PC-9 (cell line): Measurements from ENCODE around the gene FAM120A. TPM values are rescaled to one million over a fixed set of nuclear protein-coding genes. Genes with fewer than 3 reads are reported as not detected.

Experiments
- BruUV-seq: library from RNA; stranded (reverse); fragments of 400-500 nt; replicated peaks from 2 replicates; lab custom pipeline; 2021; lab: Mats Ljungman, UMichigan
- CTCF ChIA-PET: fragments of 300-600 bp; sonication (Branson Sonifier 250); formaldehyde crosslinking; loops from one replicate; lab custom pipeline; 2022; ENCODE audit warnings: antibody characterized with exemption; lab: Charles Lee
- POLR2A ChIA-PET: fragments of 300-600 bp; sonication (Branson Sonifier 250); formaldehyde crosslinking; loops from one replicate; lab custom pipeline; 2022; ENCODE audit warnings: antibody characterized with exemption; ENCODE audit not compliant: unreplicated experiment; lab: Charles Lee
- DNase-seq, 2 experiments: peaks; one replicate each; pipeline versions ENCODE4 v3.0.0 to v3.0.0-alpha.2; 2015 to 2022; ENCODE audit warnings: mixed read lengths in 1 of 2
- H2AFZ ChIP-seq: fragments of 200-600 bp; sonication (generic); 2 replicates; pipeline ENCODE4 v1.8.1; 2017; ENCODE audit warnings: antibody characterized with exemption
- H3F3A ChIP-seq: fragments of 200-600 bp; sonication (generic); 2 replicates; pipeline ENCODE4 v1.8.1; 2017; ENCODE audit warnings: antibody characterized with exemption, mild to moderate bottlenecking, low read depth; ENCODE audit not compliant: insufficient read depth
- H3K27ac ChIP-seq: fragments of 200-600 bp; sonication (generic); 2 replicates; pipeline ENCODE4 v1.6.1; 2016; ENCODE audit warnings: mixed run types
- H3K27me3 ChIP-seq: fragments of 200-600 bp; sonication (generic); 2 replicates; pipeline ENCODE4 v1.6.1; 2016; ENCODE audit warnings: low read depth, mixed run types; ENCODE audit not compliant: insufficient read depth
- H3K36me3 ChIP-seq: fragments of 200-600 bp; sonication (generic); 2 replicates; pipeline ENCODE4 v1.6.1; 2016; ENCODE audit warnings: low read depth, mixed run types
- H3K4me1 ChIP-seq: fragments of 200-600 bp; sonication (generic); replicated peaks from 2 replicates; pipeline ENCODE4 v1.6.1; 2016; ENCODE audit warnings: mixed run types; ENCODE audit not compliant: insufficient read depth
- H3K4me2 ChIP-seq: fragments of 200-600 bp; sonication (generic); 2 replicates; pipeline ENCODE4 v1.6.1; 2017; ENCODE audit warnings: mixed run types
- H3K4me3 ChIP-seq: fragments of 200-600 bp; sonication (generic); 2 replicates; pipeline ENCODE4 v1.6.1; 2016; ENCODE audit warnings: mixed run types
- H3K79me2 ChIP-seq: fragments of 200-600 bp; sonication (generic); 2 replicates; pipeline ENCODE4 v1.6.1; 2017; ENCODE audit warnings: low read depth, mixed run types
- H3K9me2 ChIP-seq: fragments of 200-600 bp; sonication (generic); 2 replicates; pipeline ENCODE4 v1.8.1; 2017; ENCODE audit warnings: mild to moderate bottlenecking; ENCODE audit not compliant: insufficient read depth
- H3K9me3 ChIP-seq: fragments of 200-600 bp; sonication (generic); 2 replicates; pipeline ENCODE4 v1.8.1; 2016; ENCODE audit warnings: low read depth; ENCODE audit not compliant: insufficient read depth
- H4K20me1 ChIP-seq: fragments of 200-600 bp; sonication (generic); 2 replicates; pipeline ENCODE4 v1.8.1; 2017; ENCODE audit not compliant: insufficient read depth
- CTCF ChIP-seq: fragments of 200-600 bp; sonication (generic); conservative IDR thresholded peaks from 2 replicates; pipeline ENCODE4 v1.6.1; 2017; ENCODE audit warnings: mixed run types, antibody characterized with exemption, mild to moderate bottlenecking, moderate library complexity
- EZH2 ChIP-seq: fragments of 200-600 bp; sonication (generic); IDR thresholded peaks from 2 replicates; pipeline ENCODE4 v1.8.0; 2017; ENCODE audit warnings: antibody characterized with exemption, low read depth
- intact Hi-C: fragments of 100-400 bp; cut with micrococcal nuclease; formaldehyde crosslinking; loops from one replicate; pipeline ENCODE4 v1.10.0; 2022; ENCODE audit not compliant: unreplicated experiment
- total RNA-seq: library from RNA; stranded (reverse); gene quantifications from 2 replicates; pipeline ENCODE4 v1.2.3, GENCODE V29; 2021

The FAM120A gene
- total RNA-seq, 1 experiment from 2014 or later: 171 TPM

- intact Hi-C loops: loop anchor here (5.0 kb wide), 3 partner anchors 106 to 1424 kb away; partner anchors contain the start of gene NINJ1
- Histone ChIP-seq H2AFZ (peak within 1 kb of the TSS; percentile 95), H3K9me3 (no peaks in the 10 kb centered on the region), H3K27me3 (no peaks in the 10 kb centered on the region), H3K27ac (peak within 1 kb of the TSS; percentile 6; the same call in 1 of the 2 replicates), H4K20me1 (peaks cover 5% of the 10 kb centered on the region; the same call in 1 of the 2 replicates), H3K4me2 (peak within 1 kb of the TSS; percentile 94), H3K9me2 (no peaks in the 10 kb centered on the region), H3K36me3 (no peaks in the 10 kb centered on the region), H3F3A (no peaks in the 10 kb centered on the region; the same call in 1 of the 2 replicates), H3K4me1 (peaks cover 14% of the 10 kb centered on the region), H3K79me2 (peaks cover 48% of the 10 kb centered on the region), H3K4me3 (peak within 1 kb of the TSS; percentile 87)
- ChIA-PET CTCF (no interaction called here), POLR2A (interaction anchor here (0.6 kb wide), 1 partner anchor 100 kb away, joined by 3 read pairs; no protein-coding TSS in a partner anchor)
- BruUV-seq: no TSS peak
- peak in 1 of 2 experiments; percentile 20 for DNase-seq
- no peak for TF ChIP-seq EZH2
- no peak for TF ChIP-seq CTCF
These were observed 125.0 kb downstream of the FAM120A start, which contains the start of gene PHF2 for GRCh38 chr9:93576258-93577077. Gene PHF2, plus strand, starts transcription at chr9:93576584. Its CDS starts 190 bp downstream, at chr9:93576774.

- no peak for TF ChIP-seq EZH2
- TF ChIP-seq CTCF: no peak
- peak overlapping the region; percentile 6 for H3K27ac ChIP-seq
These were observed 125.8 kb downstream of the FAM120A start for GRCh38 chr9:93577078-93577974.

More at GRCh38 chr9:93577078-93577974, 125.8 kb downstream of the FAM120A start:
- Histone ChIP-seq H3K79me2 (peaks cover 55% of the 10 kb centered on the region), H3K9me2 (no peaks in the 10 kb centered on the region), H3K4me3 (peak overlapping the region; percentile 61), H3K27me3 (no peaks in the 10 kb centered on the region), H4K20me1 (peaks cover 5% of the 10 kb centered on the region; the same call in 1 of the 2 replicates), H3F3A (no peaks in the 10 kb centered on the region; the same call in 1 of the 2 replicates), H3K9me3 (no peaks in the 10 kb centered on the region), H3K4me1 (peaks cover 14% of the 10 kb centered on the region), H3K4me2 (peak overlapping the region; percentile 79), H3K36me3 (no peaks in the 10 kb centered on the region), H2AFZ (peak overlapping the region; percentile 79)
- peak; percentile 76 to 79 for DNase-seq
- POLR2A ChIA-PET: no interaction called here
- no TSS peak for BruUV-seq
- CTCF ChIA-PET: no interaction called here
- intact Hi-C loops: loop anchor here (5.0 kb wide), 3 partner anchors 105 to 1425 kb away; partner anchors contain the start of gene NINJ1
